GM12878 (cell line): ENCODE measurements around the gene AQP3. TPM values are rescaled to one million over a fixed set of nuclear protein-coding genes. Genes with fewer than 3 reads are reported as not detected.
A peak's percentile ranks its signal among the peaks of the same experiment; 100 is the strongest.

Experiments
- ATF3 ChIP-seq: IDR thresholded peaks from 2 replicates; pipeline ENCODE4 v1.6.1; 2011; ENCODE audit warnings: low read depth, mild to moderate bottlenecking, low read length, moderate library complexity, borderline replicate concordance; ENCODE audit errors: extremely low read depth
- BCL3 ChIP-seq: IDR thresholded peaks from 2 replicates; pipeline ENCODE4 v1.6.1; 2011; ENCODE audit warnings: borderline replicate concordance, low read depth, mild to moderate bottlenecking, moderate library complexity, low read length; ENCODE audit not compliant: insufficient read depth, poor library complexity, severe bottlenecking
- CBX3 ChIP-seq: fragments of 200-600 bp; sonication (generic); IDR thresholded peaks from 2 replicates; pipeline ENCODE4 v1.6.1; 2016; ENCODE audit warnings: low read depth, borderline replicate concordance
- CBX5 ChIP-seq: sonication (generic); IDR thresholded peaks from 2 replicates; pipeline ENCODE4 v1.6.1; 2016; ENCODE audit warnings: low read depth, moderate library complexity, mild to moderate bottlenecking, inconsistent platforms
- E4F1 ChIP-seq: fragments of 450-650 bp; IDR thresholded peaks from 2 replicates; pipeline ENCODE4 v1.6.1; 2018; ENCODE audit warnings: borderline replicate concordance, mild to moderate bottlenecking; ENCODE audit not compliant: partially characterized antibody
- MLLT1 ChIP-seq: fragments of 450-650 bp; IDR thresholded peaks from 2 replicates; pipeline ENCODE4 v1.6.1; 2016; ENCODE audit warnings: mild to moderate bottlenecking
- MXI1 ChIP-seq: fragments of 150-350 bp; IDR thresholded peaks from 2 replicates; pipeline ENCODE4 v1.6.1; 2011; ENCODE audit warnings: low read depth, mild to moderate bottlenecking, inconsistent platforms, low read length, improper control_type of control experiment
- NR2F1 ChIP-seq: fragments of 450-650 bp; conservative IDR thresholded peaks from 2 replicates; pipeline ENCODE4 v1.6.1; 2017; ENCODE audit warnings: mild to moderate bottlenecking
- POU2F2 ChIP-seq: IDR thresholded peaks from 3 replicates; pipeline ENCODE4 v1.6.1; 2011; ENCODE audit warnings: low read depth, mild to moderate bottlenecking, low read length, borderline replicate concordance
- RAD51 ChIP-seq: fragments of 450-650 bp; IDR thresholded peaks from 2 replicates; pipeline ENCODE4 v1.6.1; 2016; ENCODE audit warnings: moderate library complexity, mild to moderate bottlenecking, inconsistent platforms
- RCOR1 ChIP-seq: conservative IDR thresholded peaks from 2 replicates; pipeline ENCODE4 v1.6.1; 2012; ENCODE audit warnings: low read depth, low read length, improper control_type of control experiment
- REST ChIP-seq: IDR thresholded peaks from 2 replicates; pipeline ENCODE4 v1.6.1; 2012; ENCODE audit warnings: mild to moderate bottlenecking, low read depth, low read length
- SIX5 ChIP-seq: IDR thresholded peaks from 2 replicates; pipeline ENCODE4 v1.6.1; 2011; ENCODE audit warnings: mild to moderate bottlenecking, low read depth, low read length, moderate library complexity; ENCODE audit not compliant: severe bottlenecking
- ZBTB33 ChIP-seq: fragments of 450-650 bp; IDR thresholded peaks from 2 replicates; pipeline ENCODE4 v1.6.1; 2017; ENCODE audit warnings: mild to moderate bottlenecking
- ZNF622 ChIP-seq: fragments of 450-650 bp; IDR thresholded peaks from 2 replicates; pipeline ENCODE4 v1.6.1; 2017; ENCODE audit warnings: mild to moderate bottlenecking, inconsistent platforms
- polyA plus RNA-seq, 11 experiments: library from polyadenylated mRNA; depleted of rRNA in 4 of 11; unstranded in 6 of 11; stranded (reverse) in 5 of 11; fragments of >200 nt; fragmentation: Nextera tagmentation in 4 of 11; fragmentation: Illumina TruSeq in 1 of 11; extraction: Ambion mirVana in 4 of 11; extraction: Trizol in 1 of 11; gene quantifications; 1 replicate in 1 of 11; 2 replicates in 10 of 11; pipeline versions ENCODE4 v1.2.1 to v1.2.3, GENCODE V29; 2011 to 2016; ENCODE audit warnings: inconsistent platforms in 2 of 11, missing spikeins in 2 of 11, low read depth in 1 of 11
- total RNA-seq, 4 experiments: library from RNA; depleted of rRNA in 3 of 4; stranded (reverse); fragments of >200 nt in 3 of 4; fragmentation: Illumina TruSeq in 1 of 4; extraction: Trizol in 1 of 4; gene quantifications; 2 replicates each; pipeline versions ENCODE4 v1.2.1 to v1.2.3, GENCODE V29; 2013 to 2021

Gene AQP3
- total and polyA plus RNA-seq, 10 of the 15 experiments (the other 5 are each of a cell fraction or from before 2014, with no cell fraction given): 0.60 to 11.8 (median 4.5) TPM

- no peak for TF ChIP-seq MXI1
- TF ChIP-seq REST: no peak
- TF ChIP-seq CBX5: 0 out of 2 replicates have a peak, but pooled peaks have one; percentile 38
- TF ChIP-seq MLLT1: 0 out of 2 replicates have a peak, but pooled peaks have one; percentile 20
- no peak for TF ChIP-seq ZNF622
- TF ChIP-seq POU2F2: peak; percentile 38; the same call in 1 of the 3 replicates
- TF ChIP-seq SIX5: no peak
- peak; percentile 50; the same call in 1 of the 2 replicates for TF ChIP-seq NR2F1
- no peak for TF ChIP-seq ZBTB33
- no peak for TF ChIP-seq BCL3
- no peak for TF ChIP-seq RAD51
- TF ChIP-seq E4F1: no peak
- no peak for TF ChIP-seq CBX3
- TF ChIP-seq ATF3: no peak
- 0 out of 2 replicates have a peak, but pooled peaks have one; percentile 61 for TF ChIP-seq RCOR1
These were observed 1.0 kb downstream of the AQP3 start (continued) for GRCh38 chr9:33446240-33446945.
